OCI-LY7 (cell line): ENCODE data around the gene SERPINA6. TPM values are rescaled to one million over a fixed set of nuclear protein-coding genes. Genes with fewer than 3 reads are reported as not detected.

ENCODE experiments used
- BruUV-seq: library from RNA; stranded (reverse); fragments of 400-500 nt; replicated peaks from 2 replicates; lab custom pipeline; 2021; lab: Mats Ljungman, UMichigan
- CTCF ChIA-PET: fragments of 300-600 bp; sonication (Branson Sonifier 250); formaldehyde crosslinking; loops from one replicate; lab custom pipeline; 2022; ENCODE audit warnings: antibody characterized with exemption; ENCODE audit not compliant: unreplicated experiment; lab: Charles Lee
- POLR2A ChIA-PET: fragments of 300-600 bp; sonication (Branson Sonifier 250); formaldehyde crosslinking; loops from one replicate; lab custom pipeline; 2022; ENCODE audit warnings: antibody characterized with exemption; lab: Charles Lee
- DNase-seq: peaks from one replicate; pipeline ENCODE4 v3.0.0-alpha.2; 2015; ENCODE audit warnings: low spot score
- H2AFZ ChIP-seq: fragments of 200-600 bp; sonication (generic), shearing (Covaris generic); 2 replicates; pipeline ENCODE4 v1.6.1; 2014; ENCODE audit warnings: mild to moderate bottlenecking, antibody characterized with exemption, low read length, moderate library complexity
- H3K27ac ChIP-seq: fragments of 200-600 bp; sonication (generic); 2 replicates; pipeline ENCODE4 v1.5.1; 2014; ENCODE audit warnings: mixed run types, low read depth, mild to moderate bottlenecking, moderate library complexity, low read length, inconsistent platforms; ENCODE audit not compliant: poor library complexity, severe bottlenecking
- H3K36me3 ChIP-seq: fragments of 200-600 bp; sonication (generic); 2 replicates; pipeline ENCODE4 v1.6.1; 2014; ENCODE audit warnings: mild to moderate bottlenecking, antibody characterized with exemption, low read length, moderate library complexity, mixed read lengths; ENCODE audit not compliant: insufficient read depth
- H3K4me1 ChIP-seq: fragments of 200-600 bp; sonication (generic); 2 replicates; pipeline ENCODE4 v1.5.1; 2014; ENCODE audit warnings: mild to moderate bottlenecking, low read length; ENCODE audit not compliant: insufficient read depth, poor library complexity, severe bottlenecking
- H3K4me2 ChIP-seq: fragments of 200-600 bp; sonication (generic); 2 replicates; pipeline ENCODE4 v1.6.1; 2014; ENCODE audit warnings: mild to moderate bottlenecking, low read length
- H3K4me3 ChIP-seq: fragments of 200-600 bp; sonication (generic); 2 replicates; pipeline ENCODE4 v1.5.1; 2014; ENCODE audit warnings: mild to moderate bottlenecking, low read depth, low read length; ENCODE audit not compliant: poor library complexity, severe bottlenecking
- H3K79me2 ChIP-seq: fragments of 200-600 bp; sonication (generic); 2 replicates; pipeline ENCODE4 v1.6.1; 2016; ENCODE audit warnings: low read depth, mild to moderate bottlenecking, low read length, moderate library complexity, mixed read lengths; ENCODE audit not compliant: insufficient read depth
- H3K9me2 ChIP-seq: fragments of 200-600 bp; sonication (generic); 2 replicates; pipeline ENCODE4 v1.6.1; 2016; ENCODE audit warnings: mild to moderate bottlenecking, low read length, mixed read lengths; ENCODE audit not compliant: insufficient read depth
- H3K9me3 ChIP-seq: fragments of 200-600 bp; sonication (generic); 2 replicates; pipeline ENCODE4 v1.6.1; 2014; ENCODE audit warnings: mild to moderate bottlenecking, mixed run types, low read length, mixed read lengths
- H4K20me1 ChIP-seq: fragments of 200-600 bp; sonication (generic); 2 replicates; pipeline ENCODE4 v1.6.1; 2014; ENCODE audit warnings: mild to moderate bottlenecking, antibody characterized with exemption, low read length, moderate library complexity, mixed read lengths; ENCODE audit not compliant: insufficient read depth
- CTCF ChIP-seq: fragments of 200-600 bp; sonication (generic); conservative IDR thresholded peaks from 2 replicates; pipeline ENCODE4 v1.5.1; 2014; ENCODE audit warnings: mild to moderate bottlenecking, antibody characterized with exemption, low read length, moderate library complexity, mixed read lengths
- EZH2phosphoT487 ChIP-seq: fragments of 200-600 bp; sonication (generic); IDR thresholded peaks from 2 replicates; pipeline ENCODE4 v1.6.1; 2018; ENCODE audit warnings: low read depth, borderline replicate concordance, mild to moderate bottlenecking, mixed run types, antibody characterized with exemption, low read length, moderate library complexity, mixed read lengths
- intact Hi-C: fragments of 100-400 bp; cut with micrococcal nuclease; formaldehyde crosslinking; loops from one replicate; pipeline ENCODE4 v1.10.0; 2022; ENCODE audit not compliant: unreplicated experiment
- total RNA-seq, 2 experiments: library from RNA; depleted of rRNA in 1 of 2; stranded (reverse); fragments of >200 nt in 1 of 2; shearing (Covaris generic) in 1 of 2; gene quantifications; 2 replicates each; pipeline ENCODE4 v1.2.3, GENCODE V29; 2014 to 2022

The SERPINA6 gene
- total RNA-seq, 2 experiments from 2014 or later: not detected

- no peak overlapping the region for H3K4me2 ChIP-seq
- ChIA-PET CTCF (no interaction called here), POLR2A (no interaction called here)
- no peaks in the 10 kb centered on the region for H3K4me1 ChIP-seq
- no peak for DNase-seq
- no peaks in the 10 kb centered on the region for H3K79me2 ChIP-seq
- no peaks in the 10 kb centered on the region for H4K20me1 ChIP-seq
- TF ChIP-seq EZH2phosphoT487 (no peak), CTCF (no peak)
- BruUV-seq: no TSS peak
- intact Hi-C loops: no loop called here
- H3K9me2 ChIP-seq: no peaks in the 10 kb centered on the region
- H3K36me3 ChIP-seq: no peaks in the 10 kb centered on the region
- no peak overlapping the region for H2AFZ ChIP-seq
- 0 out of 2 replicates have a peak, but pooled peaks cover 4% of the 10 kb centered on the region for H3K9me3 ChIP-seq
- H3K4me3 ChIP-seq: no peak overlapping the region
- no peak overlapping the region for H3K27ac ChIP-seq
Measured at GRCh38 chr14:94312481-94313246, 10.5 kb downstream of the SERPINA6 start.

- BruUV-seq: no TSS peak
- TF ChIP-seq CTCF: no peak
- TF ChIP-seq EZH2phosphoT487: no peak
- Histone ChIP-seq H3K4me3 (no peak overlapping the region), H4K20me1 (no peaks in the 10 kb centered on the region), H3K4me2 (no peak overlapping the region), H3K9me3 (0 out of 2 replicates have a peak, but pooled peaks cover 6% of the 10 kb centered on the region), H3K79me2 (no peaks in the 10 kb centered on the region), H2AFZ (no peak overlapping the region), H3K9me2 (no peaks in the 10 kb centered on the region), H3K27ac (no peak overlapping the region), H3K4me1 (no peaks in the 10 kb centered on the region), H3K36me3 (no peaks in the 10 kb centered on the region)
- no peak for DNase-seq
- ChIA-PET POLR2A (no interaction called here), CTCF (no interaction called here)
- intact Hi-C loops: no loop called here
Measured at GRCh38 chr14:94310248-94310647, 12.9 kb downstream of the SERPINA6 start.

- Histone ChIP-seq H4K20me1 (no peaks in the 10 kb centered on the region), H2AFZ (no peak overlapping the region), H3K27ac (no peak overlapping the region), H3K4me2 (no peak overlapping the region), H3K9me3 (0 out of 2 replicates have a peak, but pooled peaks cover 6% of the 10 kb centered on the region), H3K36me3 (no peaks in the 10 kb centered on the region), H3K4me1 (no peaks in the 10 kb centered on the region), H3K4me3 (no peak overlapping the region), H3K9me2 (no peaks in the 10 kb centered on the region), H3K79me2 (no peaks in the 10 kb centered on the region)
- no TSS peak for BruUV-seq
- POLR2A ChIA-PET: interaction anchor here (0.6 kb wide), 1 partner anchor 9 kb away, joined by 3 read pairs; no protein-coding TSS in a partner anchor
- DNase-seq: no peak
- intact Hi-C loops: no loop called here
- TF ChIP-seq CTCF (no peak), EZH2phosphoT487 (no peak)
- CTCF ChIA-PET: no interaction called here
Measured at GRCh38 chr14:94309721-94310120, 13.4 kb downstream of the SERPINA6 start.
